Measurements from ENCODE around the gene LBP. TPM values are rescaled to one million over a fixed set of nuclear protein-coding genes. Genes with fewer than 3 reads are reported as not detected.
"Not testable (repeated sequence)": the region's sequence is repeated elsewhere in the genome, so short reads cannot be mapped to it uniquely, and the experiment has no call there.

The LBP gene
- total RNA-seq, 1 experiment from 2014 or later: not detected

DNA sequence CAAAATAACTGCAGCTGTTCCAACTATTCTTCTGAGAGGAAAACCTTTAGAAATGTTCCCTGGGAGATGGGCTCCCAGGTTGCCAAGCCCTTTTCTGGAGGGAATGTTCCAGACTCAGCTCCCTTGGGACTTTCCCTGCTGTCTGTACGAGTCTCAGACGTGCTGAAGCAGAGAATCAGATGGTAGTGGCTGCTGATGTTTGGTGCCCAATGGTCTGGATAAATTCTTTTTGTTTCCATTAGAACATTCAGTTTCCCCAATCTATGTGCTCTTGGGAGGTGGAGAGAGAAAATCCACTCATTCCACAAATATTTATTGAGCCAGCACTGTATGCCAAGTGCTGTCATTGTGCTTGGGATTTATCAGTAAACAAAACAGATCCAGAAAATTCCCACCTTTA is 48.9 kb downstream of the LBP start:
- no peak for DNase-seq
- POLR2A ChIA-PET: no interaction called here
- no peaks in the 10 kb centered on the region for H3K27me3 Mint-ChIP-seq (ENCODE audit: insufficient read depth, unreplicated experiment)
- no peak overlapping the region for H3K27ac Mint-ChIP-seq (ENCODE audit: unreplicated experiment)
- TF ChIP-seq, protein P1, sequence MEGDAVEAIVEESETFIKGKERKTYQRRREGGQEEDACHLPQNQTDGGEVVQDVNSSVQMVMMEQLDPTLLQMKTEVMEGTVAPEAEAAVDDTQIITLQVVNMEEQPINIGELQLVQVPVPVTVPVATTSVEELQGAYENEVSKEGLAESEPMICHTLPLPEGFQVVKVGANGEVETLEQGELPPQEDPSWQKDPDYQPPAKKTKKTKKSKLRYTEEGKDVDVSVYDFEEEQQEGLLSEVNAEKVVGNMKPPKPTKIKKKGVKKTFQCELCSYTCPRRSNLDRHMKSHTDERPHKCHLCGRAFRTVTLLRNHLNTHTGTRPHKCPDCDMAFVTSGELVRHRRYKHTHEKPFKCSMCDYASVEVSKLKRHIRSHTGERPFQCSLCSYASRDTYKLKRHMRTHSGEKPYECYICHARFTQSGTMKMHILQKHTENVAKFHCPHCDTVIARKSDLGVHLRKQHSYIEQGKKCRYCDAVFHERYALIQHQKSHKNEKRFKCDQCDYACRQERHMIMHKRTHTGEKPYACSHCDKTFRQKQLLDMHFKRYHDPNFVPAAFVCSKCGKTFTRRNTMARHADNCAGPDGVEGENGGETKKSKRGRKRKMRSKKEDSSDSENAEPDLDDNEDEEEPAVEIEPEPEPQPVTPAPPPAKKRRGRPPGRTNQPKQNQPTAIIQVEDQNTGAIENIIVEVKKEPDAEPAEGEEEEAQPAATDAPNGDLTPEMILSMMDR (IDR thresholded peaks at IDR 0.05; ENCODE audit: insufficient read depth in 1 of 2, low read depth in 1 of 2, low read length in 1 of 2, severe bottlenecking in 1 of 2, unreplicated experiment in 1 of 2): no peak
- BruUV-seq (replicated peaks): no TSS peak
- Histone ChIP-seq H3K4me3 (ENCODE audit: low read depth, low read length) (no peak overlapping the region), H3K27me3 (replicated peaks; ENCODE audit: control insufficient read depth, insufficient read depth, low read length) (no peaks in the 10 kb centered on the region; the same call in 1 of the 2 replicates), H3K36me3 (ENCODE audit: control insufficient read depth, insufficient read depth, low read length) (no peaks in the 10 kb centered on the region), H3K9me3 (no peaks in the 10 kb centered on the region), H3K4me1 (no peaks in the 10 kb centered on the region)
- H3K36me3 Mint-ChIP-seq (ENCODE audit: insufficient read depth, unreplicated experiment): no peaks in the 10 kb centered on the region
- CTCF ChIA-PET: no interaction called here
- H3K9me3 Mint-ChIP-seq (ENCODE audit: unreplicated experiment): no peaks in the 10 kb centered on the region
- no peak overlapping the region for H3K4me3 Mint-ChIP-seq (ENCODE audit: unreplicated experiment)
- no peaks in the 10 kb centered on the region for H3K4me1 Mint-ChIP-seq (ENCODE audit: low read depth, unreplicated experiment)
- intact Hi-C loops (cut with micrococcal nuclease; ENCODE audit: unreplicated experiment): no loop called here

DNA sequence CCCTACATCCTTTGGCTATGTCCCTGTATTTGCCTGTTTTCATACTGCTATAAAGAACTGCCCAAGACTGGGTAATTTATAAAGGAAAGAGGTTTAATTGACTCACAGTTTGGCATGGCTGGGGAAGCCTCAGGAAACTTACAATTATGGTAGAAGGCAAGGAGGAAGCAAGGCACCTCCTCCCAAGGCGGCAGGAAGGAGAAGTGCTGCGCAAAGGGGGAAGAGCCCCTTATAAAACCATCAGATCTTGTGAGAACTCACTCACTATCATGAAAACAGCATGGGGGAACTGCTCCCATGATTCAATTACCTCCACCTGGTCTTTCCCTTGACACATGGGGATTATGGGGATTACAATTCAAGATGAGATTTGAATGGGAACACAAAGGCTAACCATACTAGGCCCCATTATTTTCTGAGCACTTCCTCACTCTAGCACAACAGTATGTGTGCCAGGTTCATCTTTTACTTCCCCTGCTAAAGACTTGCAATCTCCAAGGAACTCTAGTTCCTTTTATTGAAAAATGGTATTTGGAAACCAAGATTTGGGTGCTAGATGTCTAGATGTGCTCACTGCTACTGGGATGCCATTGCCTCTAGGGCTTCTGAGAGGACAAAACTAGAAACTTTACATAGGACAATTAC is 49.6 kb downstream of the LBP start:
- H3K27ac Mint-ChIP-seq (ENCODE audit: unreplicated experiment); H3K4me1 Mint-ChIP-seq (ENCODE audit: low read depth, unreplicated experiment); BruUV-seq (replicated peaks); H3K9me3 ChIP-seq; H3K27me3 Mint-ChIP-seq (ENCODE audit: insufficient read depth, unreplicated experiment); H3K27me3 ChIP-seq (replicated peaks; ENCODE audit: control insufficient read depth, insufficient read depth, low read length); H3K9me3 Mint-ChIP-seq (ENCODE audit: unreplicated experiment); H3K36me3 ChIP-seq (ENCODE audit: control insufficient read depth, insufficient read depth, low read length); DNase-seq; H3K4me3 ChIP-seq (ENCODE audit: low read depth, low read length); POLR2A ChIA-PET; H3K4me1 ChIP-seq; CTCF ChIA-PET; H3K36me3 Mint-ChIP-seq (ENCODE audit: insufficient read depth, unreplicated experiment); H3K4me3 Mint-ChIP-seq (ENCODE audit: unreplicated experiment); intact Hi-C loops (cut with micrococcal nuclease; ENCODE audit: unreplicated experiment): not testable (repeated sequence)

DNA sequence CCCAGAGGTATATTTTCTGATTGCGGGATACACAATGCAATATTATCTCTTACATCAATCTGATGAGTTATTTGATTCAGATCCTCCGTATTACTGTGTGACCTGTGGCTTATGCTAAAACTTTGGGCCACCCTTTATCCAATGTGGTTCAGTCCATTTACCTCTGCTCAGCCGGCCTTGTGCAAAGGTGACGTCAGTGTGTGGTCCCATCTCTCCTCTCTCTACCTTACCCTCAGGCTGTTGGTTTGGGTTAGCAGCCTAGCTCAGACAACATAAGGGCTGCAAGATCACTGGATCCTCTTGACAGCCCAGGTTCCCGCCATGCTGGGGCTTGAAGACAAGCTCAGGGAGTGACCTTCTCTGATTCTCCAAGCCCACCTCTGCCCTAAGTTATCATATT is 55.8 kb downstream of the LBP start:
- H3K27ac Mint-ChIP-seq (ENCODE audit: unreplicated experiment): no peak overlapping the region
- no peaks in the 10 kb centered on the region for H3K4me1 Mint-ChIP-seq (ENCODE audit: low read depth, unreplicated experiment)
- no TSS peak for BruUV-seq (replicated peaks)
- no peaks in the 10 kb centered on the region for H3K9me3 Mint-ChIP-seq (ENCODE audit: unreplicated experiment)
- peaks cover 6% of the 10 kb centered on the region; the same call in 1 of the 2 replicates for H3K9me3 ChIP-seq
- intact Hi-C loops (cut with micrococcal nuclease; ENCODE audit: unreplicated experiment): no loop called here
- H3K36me3 Mint-ChIP-seq (ENCODE audit: insufficient read depth, unreplicated experiment): no peaks in the 10 kb centered on the region
- no peaks in the 10 kb centered on the region for H3K36me3 ChIP-seq (ENCODE audit: control insufficient read depth, insufficient read depth, low read length)
- TF ChIP-seq, protein P1 (IDR thresholded peaks at IDR 0.05; ENCODE audit: insufficient read depth in 1 of 2, low read depth in 1 of 2, low read length in 1 of 2, severe bottlenecking in 1 of 2, unreplicated experiment in 1 of 2): no peak
- no peak overlapping the region for H3K4me3 ChIP-seq (ENCODE audit: low read depth, low read length)
- H3K4me1 ChIP-seq: no peaks in the 10 kb centered on the region
- H3K27me3 Mint-ChIP-seq (ENCODE audit: insufficient read depth, unreplicated experiment): no peaks in the 10 kb centered on the region
- no peak overlapping the region for H3K4me3 Mint-ChIP-seq (ENCODE audit: unreplicated experiment)
- ChIA-PET POLR2A (no interaction called here), CTCF (interaction anchor here (1.7 kb wide), 1 partner anchor 63 kb away, joined by 5 read pairs; no protein-coding TSS in a partner anchor)
- H3K27me3 ChIP-seq (replicated peaks; ENCODE audit: control insufficient read depth, insufficient read depth, low read length): no peaks in the 10 kb centered on the region
- peak in 1 of 2 experiments; percentile 37 for DNase-seq

Measured in Caco-2 (cell line).